Measurements from ENCODE around the gene ARL6IP6.
A peak's percentile ranks its signal among the peaks of the same experiment; 100 is the strongest.
"Not testable (repeated sequence)": the region's sequence is repeated elsewhere in the genome, so short reads cannot be mapped to it uniquely, and the experiment has no call there.

The ARL6IP6 gene

GRCh38 chr2:152706477-152707021 is 11.9 kb upstream of the ARL6IP6 start:
- DNase-seq (ENCODE audit: insufficient read length) (no peak), FAIRE-seq (no peak)
- TF ChIP-seq POLR2A (IDR thresholded peaks at IDR 0.05; ENCODE audit: low read depth, low read length) (no peak), POLR2AphosphoS5 (IDR thresholded peaks at IDR 0.05; ENCODE audit: low read depth, low read length) (no peak), TAF1 (IDR thresholded peaks at IDR 0.05; ENCODE audit: borderline replicate concordance, low read depth, low read length) (no peak)

- TF ChIP-seq POLR2A (IDR thresholded peaks at IDR 0.05; ENCODE audit: low read depth, low read length) (0 out of 2 replicates have a peak, but pooled peaks have one; percentile 31), TAF1 (IDR thresholded peaks at IDR 0.05; ENCODE audit: borderline replicate concordance, low read depth, low read length) (no peak)
- FAIRE-seq (peak; percentile 50), DNase-seq (ENCODE audit: insufficient read length) (no peak)
Observed at GRCh38 chr2:152708742-152709141, 9.7 kb upstream of the ARL6IP6 start.

GRCh38 chr2:152710713-152711112 is 7.7 kb upstream of the ARL6IP6 start:
- no peak for FAIRE-seq
- DNase-seq (ENCODE audit: insufficient read length) = no peak
- TF ChIP-seq TAF1 (IDR thresholded peaks at IDR 0.05; ENCODE audit: borderline replicate concordance, low read depth, low read length) (no peak), POLR2A (IDR thresholded peaks at IDR 0.05; ENCODE audit: low read depth, low read length) (no peak), POLR2AphosphoS5 (IDR thresholded peaks at IDR 0.05; ENCODE audit: low read depth, low read length) (no peak)

GRCh38 chr2:152715112-152715511 is 3.3 kb upstream of the ARL6IP6 start:
- peak; percentile 36 for FAIRE-seq
- DNase-seq (ENCODE audit: insufficient read length) = no peak
- no peak for TF ChIP-seq POLR2A (IDR thresholded peaks at IDR 0.05; ENCODE audit: low read depth, low read length)
- TF ChIP-seq TAF1 (IDR thresholded peaks at IDR 0.05; ENCODE audit: borderline replicate concordance, low read depth, low read length) = no peak
- no peak for TF ChIP-seq POLR2AphosphoS5 (IDR thresholded peaks at IDR 0.05; ENCODE audit: low read depth, low read length)

- TF ChIP-seq POLR2A (IDR thresholded peaks at IDR 0.05; ENCODE audit: low read depth, low read length) (no peak), POLR2AphosphoS5 (IDR thresholded peaks at IDR 0.05; ENCODE audit: low read depth, low read length) (no peak), TAF1 (IDR thresholded peaks at IDR 0.05; ENCODE audit: borderline replicate concordance, low read depth, low read length) (no peak)
- peak; percentile 56 for FAIRE-seq
- no peak for DNase-seq (ENCODE audit: insufficient read length)
Observed at GRCh38 chr2:152715854-152716428, 2.5 kb upstream of the ARL6IP6 start.

GRCh38 chr2:152716805-152717227 is 1.6 kb upstream of the ARL6IP6 start:
- TF ChIP-seq POLR2A (IDR thresholded peaks at IDR 0.05; ENCODE audit: low read depth, low read length) (no peak), POLR2AphosphoS5 (IDR thresholded peaks at IDR 0.05; ENCODE audit: low read depth, low read length) (no peak), TAF1 (IDR thresholded peaks at IDR 0.05; ENCODE audit: borderline replicate concordance, low read depth, low read length) (no peak)
- no peak for DNase-seq (ENCODE audit: insufficient read length)
- peak; percentile 40 for FAIRE-seq

GRCh38 chr2:152717228-152718075 is 968 bp upstream of the ARL6IP6 start, which contains the start of gene PRPF40A:
Gene PRPF40A (minus strand): TSS chr2:152717461. CDS start chr2:152717439, 22 bp downstream.
- DNase-seq (ENCODE audit: insufficient read length) (peak; percentile 78), FAIRE-seq (peak; percentile 99)
- peak; percentile 74 for TF ChIP-seq TAF1 (IDR thresholded peaks at IDR 0.05; ENCODE audit: borderline replicate concordance, low read depth, low read length)
- TF ChIP-seq POLR2A (IDR thresholded peaks at IDR 0.05; ENCODE audit: low read depth, low read length) = peak; percentile 85
- peak; percentile 78 for TF ChIP-seq POLR2AphosphoS5 (IDR thresholded peaks at IDR 0.05; ENCODE audit: low read depth, low read length)

GRCh38 chr2:152718909-152719645 is 657 bp downstream of the ARL6IP6 start:
- TF ChIP-seq POLR2A (IDR thresholded peaks at IDR 0.05; ENCODE audit: low read depth, low read length) = no peak
- DNase-seq (ENCODE audit: insufficient read length) (no peak), FAIRE-seq (peak; percentile 38)

GRCh38 chr2:152720794-152721193 is 2.4 kb downstream of the ARL6IP6 start:
- no peak for FAIRE-seq
- TF ChIP-seq POLR2AphosphoS5 (IDR thresholded peaks at IDR 0.05; ENCODE audit: low read depth, low read length) (no peak), TAF1 (IDR thresholded peaks at IDR 0.05; ENCODE audit: borderline replicate concordance, low read depth, low read length) (no peak), POLR2A (IDR thresholded peaks at IDR 0.05; ENCODE audit: low read depth, low read length) (no peak)
- no peak for DNase-seq (ENCODE audit: insufficient read length)

- FAIRE-seq = not testable (repeated sequence)
Observed at GRCh38 chr2:152722639-152723038, 4.2 kb downstream of the ARL6IP6 start.

GRCh38 chr2:152723918-152724317 is 5.5 kb downstream of the ARL6IP6 start:
- FAIRE-seq = no peak
- TF ChIP-seq POLR2AphosphoS5 (IDR thresholded peaks at IDR 0.05; ENCODE audit: low read depth, low read length) (no peak), TAF1 (IDR thresholded peaks at IDR 0.05; ENCODE audit: borderline replicate concordance, low read depth, low read length) (no peak), POLR2A (IDR thresholded peaks at IDR 0.05; ENCODE audit: low read depth, low read length) (no peak)

More at GRCh38 chr2:152722639-152723038, 4.2 kb downstream of the ARL6IP6 start:
- not testable (repeated sequence) for DNase-seq (ENCODE audit: insufficient read length)

More at GRCh38 chr2:152723918-152724317, 5.5 kb downstream of the ARL6IP6 start:
- DNase-seq (ENCODE audit: insufficient read length) = no peak
